HG02763 (cell line): ENCODE results near the gene RAB4B.
A peak's percentile ranks its signal among the peaks of the same experiment; 100 is the strongest.
"Not testable (repeated sequence)": the region's sequence is repeated elsewhere in the genome, so short reads cannot be mapped to it uniquely, and the experiment has no call there.

ENCODE experiments used
- ATAC-seq: cut with Tn5 transposase; IDR thresholded peaks from one replicate; pipeline ENCODE4 v1.9.1; 2021; ENCODE audit warnings: mild to moderate bottlenecking, moderate library complexity; ENCODE audit not compliant: unreplicated experiment

The RAB4B gene

GRCh38 chr19:40776932-40777644, 959 bp upstream of the RAB4B start:
- peak; percentile 69 for ATAC-seq

GRCh38 chr19:40777645-40777936, 456 bp upstream of the RAB4B start:
- ATAC-seq = no peak

- ATAC-seq = no peak
Measured at GRCh38 chr19:40778706-40779284, 748 bp downstream of the RAB4B start.

- ATAC-seq = no peak
Measured at GRCh38 chr19:40780582-40780981, 2.5 kb downstream of the RAB4B start.

GRCh38 chr19:40781140-40781539, 3.1 kb downstream of the RAB4B start:
- no peak for ATAC-seq

- ATAC-seq = no peak
Measured at GRCh38 chr19:40783711-40784110, 5.7 kb downstream of the RAB4B start.

- not testable (repeated sequence) for ATAC-seq
Measured at GRCh38 chr19:40784146-40784545, 6.1 kb downstream of the RAB4B start.

GRCh38 chr19:40785526-40785925, 7.5 kb downstream of the RAB4B start:
- no peak for ATAC-seq

- no peak for ATAC-seq
Measured at GRCh38 chr19:40786060-40787037, 8.3 kb downstream of the RAB4B start.

- ATAC-seq = no peak
Measured at GRCh38 chr19:40791349-40791748, 13.3 kb downstream of the RAB4B start.

GRCh38 chr19:40791996-40792395, 13.9 kb downstream of the RAB4B start:
- no peak for ATAC-seq

GRCh38 chr19:40797166-40797962, 19.3 kb downstream of the RAB4B start:
- ATAC-seq = no peak

GRCh38 chr19:40797963-40798682, 20.1 kb downstream of the RAB4B start:
- peak; percentile 7 for ATAC-seq

- peak; percentile 85 for ATAC-seq
Measured at GRCh38 chr19:40798683-40799557, 20.9 kb downstream of the RAB4B start, which contains the start of gene EGLN2. TSS of gene EGLN2 (plus strand) at chr19:40799191. CDS start at chr19:40800573, 1,382 bp downstream.

- ATAC-seq = no peak
Measured at GRCh38 chr19:40799558-40800338, 21.7 kb downstream of the RAB4B start.

GRCh38 chr19:40800339-40800996, 22.4 kb downstream of the RAB4B start:
- ATAC-seq = no peak

GRCh38 chr19:40800997-40801377, 22.9 kb downstream of the RAB4B start:
- no peak for ATAC-seq
